GM12878 (cell line): Measurements from ENCODE around the gene FOSB. TPM values are rescaled to one million over a fixed set of nuclear protein-coding genes. Genes with fewer than 3 reads are reported as not detected.
A peak's percentile ranks its signal among the peaks of the same experiment; 100 is the strongest.

Source experiments
- ATAC-seq: fragments of 200-7000 bp; cut with Tn5 transposase; 3 replicates; pipeline ENCODE4 v1.9.1; 2020; ENCODE audit warnings: mild to moderate bottlenecking, moderate library complexity
- BruUV-seq: library from RNA; stranded (reverse); fragments of 400-500 nt; replicated peaks from 2 replicates; lab custom pipeline; 2021; lab: Mats Ljungman, UMichigan
- CTCF ChIA-PET: fragments of 300-600 bp; sonication (Branson Sonifier 250); formaldehyde crosslinking; extraction: SDS; loops from one replicate; lab custom pipeline; 2021; ENCODE audit warnings: inconsistent platforms; lab: Yijun Ruan, JAX
- POLR2A ChIA-PET: fragments of 350-600 bp; formaldehyde crosslinking; extraction: SDS; loops from one replicate; lab custom pipeline; 2021; ENCODE audit warnings: inconsistent platforms; lab: Charles Lee
- RAD21 ChIA-PET: fragments of 300-600 bp; sonication (Branson Sonifier 250); formaldehyde crosslinking; loops from one replicate; lab custom pipeline; 2023; ENCODE audit warnings: antibody characterized with exemption; ENCODE audit not compliant: unreplicated experiment; lab: Charles Lee
- SMC1A ChIA-PET: fragments of 300-600 bp; sonication (Branson Sonifier 250); formaldehyde crosslinking; loops from one replicate; lab custom pipeline; 2023; ENCODE audit not compliant: unreplicated experiment, uncharacterized antibody; lab: Charles Lee
- DNase-seq: peaks from one replicate; pipeline ENCODE4 v3.0.0-alpha.2; 2011; ENCODE audit warnings: low read depth, low spot score
- FAIRE-seq: peaks from 3 replicates; lab custom pipeline; 2011; peaks lifted over from hg19 to GRCh38; lab: Jason Lieb, UNC
- H2AFZ ChIP-seq: 2 replicates; pipeline ENCODE4 v1.6.0; 2011; ENCODE audit warnings: low read depth, low read length, control low read depth; ENCODE audit not compliant: control insufficient read depth
- H3K27ac ChIP-seq: 2 replicates; pipeline ENCODE4 v1.5.1; 2011; ENCODE audit warnings: control low read depth; ENCODE audit not compliant: control insufficient read depth, insufficient read depth
- H3K27me3 ChIP-seq, 2 experiments: replicated peaks in 1 of 2; 2 replicates each; pipeline versions ENCODE4 v1.6.0 to v1.6.1; 2011; ENCODE audit warnings: low read length in 1 of 2; ENCODE audit not compliant: control insufficient read depth in 2 of 2, insufficient read depth in 2 of 2
- H3K36me3 ChIP-seq, 2 experiments: 2 replicates each; pipeline ENCODE4 v1.5.1; 2011; ENCODE audit warnings: low read length in 1 of 2; ENCODE audit not compliant: control insufficient read depth in 2 of 2, insufficient read depth in 2 of 2
- H3K4me1 ChIP-seq: 2 replicates; pipeline ENCODE4 v1.6.1; 2011; ENCODE audit warnings: mild to moderate bottlenecking, low read length, moderate library complexity, mixed read lengths; ENCODE audit not compliant: control insufficient read depth, insufficient read depth
- H3K4me2 ChIP-seq: 2 replicates; pipeline ENCODE4 v1.6.0; 2011; ENCODE audit warnings: control low read depth; ENCODE audit not compliant: control insufficient read depth, insufficient read depth
- H3K4me3 ChIP-seq: fragments of 200-600 bp; sonication (generic); 2 replicates; pipeline ENCODE4 v1.5.1; 2016
- H3K79me2 ChIP-seq: 2 replicates; pipeline ENCODE4 v1.6.0; 2011; ENCODE audit warnings: low read length; ENCODE audit not compliant: control insufficient read depth, insufficient read depth
- H3K9ac ChIP-seq: 2 replicates; pipeline ENCODE4 v1.8.0; 2011; ENCODE audit warnings: low read length, control low read depth, mixed read lengths; ENCODE audit not compliant: control insufficient read depth, insufficient read depth
- H3K9me3 ChIP-seq: replicated peaks from 3 replicates; pipeline ENCODE4 v1.5.1; 2011; ENCODE audit warnings: mild to moderate bottlenecking, low read length; ENCODE audit not compliant: control insufficient read depth, insufficient read depth
- H4K20me1 ChIP-seq: 2 replicates; pipeline ENCODE4 v1.6.0; 2011; ENCODE audit not compliant: control insufficient read depth, insufficient read depth
- E2F8 ChIP-seq: fragments of 450-650 bp; IDR thresholded peaks from 2 replicates; pipeline ENCODE4 v1.6.1; 2018; ENCODE audit warnings: mild to moderate bottlenecking, low read depth, moderate library complexity; ENCODE audit not compliant: partially characterized antibody
- FOS ChIP-seq: IDR thresholded peaks from 3 replicates; pipeline ENCODE4 v1.6.1; 2011; ENCODE audit warnings: borderline replicate concordance; ENCODE audit not compliant: insufficient read length; ENCODE audit errors: extremely low read depth
- GABPA ChIP-seq: IDR thresholded peaks from 2 replicates; pipeline ENCODE4 v1.6.1; 2014; ENCODE audit warnings: antibody characterized with exemption, low read depth, mild to moderate bottlenecking, inconsistent platforms
- GATAD2B ChIP-seq: fragments of 450-650 bp; conservative IDR thresholded peaks from 2 replicates; pipeline ENCODE4 v1.6.1; 2017; ENCODE audit warnings: low read depth, mild to moderate bottlenecking, moderate library complexity
- HDGF ChIP-seq: fragments of 450-650 bp; IDR thresholded peaks from 2 replicates; pipeline ENCODE4 v1.6.1; 2016; ENCODE audit warnings: antibody characterized with exemption
- IKZF2 ChIP-seq, 2 experiments: fragments of 450-650 bp; IDR thresholded peaks; 2 replicates each; pipeline ENCODE4 v1.6.1; 2017; ENCODE audit warnings: mild to moderate bottlenecking in 2 of 2, moderate library complexity in 2 of 2
- MEF2A ChIP-seq: IDR thresholded peaks from 2 replicates; pipeline ENCODE4 v1.6.1; 2011; ENCODE audit warnings: low read depth, mild to moderate bottlenecking, low read length, moderate library complexity; ENCODE audit not compliant: insufficient read depth
- MEF2B ChIP-seq: fragments of 450-650 bp; IDR thresholded peaks from 2 replicates; pipeline ENCODE4 v1.6.1; 2018; ENCODE audit warnings: mild to moderate bottlenecking, moderate library complexity; ENCODE audit not compliant: partially characterized antibody, poor library complexity, severe bottlenecking
- MTA3 ChIP-seq: IDR thresholded peaks from 2 replicates; pipeline ENCODE4 v1.6.1; 2012; ENCODE audit warnings: low read length, inconsistent platforms, borderline replicate concordance
- POLR2AphosphoS2 ChIP-seq: IDR thresholded peaks from 2 replicates; pipeline ENCODE4 v1.6.1; 2011; ENCODE audit warnings: low read depth, mild to moderate bottlenecking, low read length, improper control_type of control experiment, moderate library complexity
- RAD51 ChIP-seq: fragments of 450-650 bp; IDR thresholded peaks from 2 replicates; pipeline ENCODE4 v1.6.1; 2016; ENCODE audit warnings: moderate library complexity, mild to moderate bottlenecking, inconsistent platforms
- RB1 ChIP-seq: fragments of 450-650 bp; formaldehyde crosslinking; IDR thresholded peaks from 2 replicates; pipeline ENCODE4 v1.6.1; 2017; ENCODE audit warnings: mild to moderate bottlenecking, borderline replicate concordance
- SIN3A ChIP-seq: IDR thresholded peaks from 2 replicates; pipeline ENCODE4 v1.6.1; 2012; ENCODE audit warnings: low read depth, low read length, improper control_type of control experiment
- SIX5 ChIP-seq: IDR thresholded peaks from 2 replicates; pipeline ENCODE4 v1.6.1; 2011; ENCODE audit warnings: mild to moderate bottlenecking, low read depth, low read length, moderate library complexity; ENCODE audit not compliant: severe bottlenecking
- SMAD1 ChIP-seq: fragments of 450-650 bp; IDR thresholded peaks from 2 replicates; pipeline ENCODE4 v1.6.1; 2018; ENCODE audit warnings: mild to moderate bottlenecking, low read depth; ENCODE audit not compliant: partially characterized antibody
- SP1 ChIP-seq: IDR thresholded peaks from one replicate; pipeline ENCODE4 v1.6.1; 2011; ENCODE audit warnings: low read depth, low read length
- SREBF2 ChIP-seq: IDR thresholded peaks from 2 replicates; pipeline ENCODE4 v1.6.1; 2012; ENCODE audit warnings: mild to moderate bottlenecking, low read length
- SRF ChIP-seq, 2 experiments: IDR thresholded peaks; 2 replicates each; pipeline ENCODE4 v1.6.1; 2011; ENCODE audit warnings: low read depth in 2 of 2, low read length in 2 of 2, mild to moderate bottlenecking in 1 of 2, moderate library complexity in 1 of 2
- TCF3 ChIP-seq: IDR thresholded peaks from 2 replicates; pipeline ENCODE4 v1.6.1; 2012; ENCODE audit warnings: low read depth, mild to moderate bottlenecking, low read length, borderline replicate concordance; ENCODE audit not compliant: insufficient read depth
- WRNIP1 ChIP-seq: IDR thresholded peaks from 2 replicates; pipeline ENCODE4 v1.6.1; 2011; ENCODE audit warnings: low read depth, low read length, improper control_type of control experiment, borderline replicate concordance
- ZBED1 ChIP-seq: IDR thresholded peaks from 2 replicates; pipeline ENCODE4 v1.6.1; 2016; ENCODE audit warnings: borderline replicate concordance
- WGBS: methylation state at CpG from one replicate; pipeline ENCODE4 v1.1.6; 2016; ENCODE audit warnings: low lambda C conversion rate; ENCODE audit not compliant: insufficient replicate concordance, insufficient coverage; ENCODE audit errors: missing lambda C conversion rate; 5-methylcytosine and 5-hydroxymethylcytosine counted together
- in situ Hi-C: fragments of 300-500 bp; cut with MboI; formaldehyde crosslinking; loops from 9 replicates; pipeline ENCODE4 v1.14.3; 2018; ENCODE audit warnings: mixed read lengths
- intact Hi-C: fragments of 100-400 bp; cut with micrococcal nuclease; formaldehyde crosslinking; loops from one replicate; pipeline ENCODE4 v1.14.2; 2022; ENCODE audit not compliant: unreplicated experiment
- polyA plus RNA-seq, 11 experiments: library from polyadenylated mRNA; depleted of rRNA in 4 of 11; unstranded in 6 of 11; stranded (reverse) in 5 of 11; fragments of >200 nt; fragmentation: Nextera tagmentation in 4 of 11; fragmentation: Illumina TruSeq in 1 of 11; extraction: Ambion mirVana in 4 of 11; extraction: Trizol in 1 of 11; gene quantifications; 1 replicate in 1 of 11; 2 replicates in 10 of 11; pipeline versions ENCODE4 v1.2.1 to v1.2.3, GENCODE V29; 2011 to 2016; ENCODE audit warnings: inconsistent platforms in 2 of 11, missing spikeins in 2 of 11, low read depth in 1 of 11
- total RNA-seq, 4 experiments: library from RNA; depleted of rRNA in 3 of 4; stranded (reverse); fragments of >200 nt in 3 of 4; fragmentation: Illumina TruSeq in 1 of 4; extraction: Trizol in 1 of 4; gene quantifications; 2 replicates each; pipeline versions ENCODE4 v1.2.1 to v1.2.3, GENCODE V29; 2013 to 2021

FOSB gene
- total and polyA plus RNA-seq, 10 of the 15 experiments (the other 5 are each of a cell fraction or from before 2014, with no cell fraction given): 0.06 to 0.56 (median 0.26) TPM

GRCh38 chr19:45469132-45469944 is 1.5 kb downstream of the FOSB start:
- POLR2A ChIA-PET: interaction anchor here (0.6 to 2.3 kb wide), 22 partner anchors 10 to 351 kb away, joined by 3 to 13 read pairs (median 4); partner anchors contain the start of genes ERCC1, PPP1R13L and QPCTL
- CTCF ChIA-PET: interaction anchor here (0.6 to 5.2 kb wide), 12 partner anchors 9 to 329 kb away, joined by 3 to 71 read pairs (median 6); no protein-coding TSS in a partner anchor
- no peaks in the 10 kb centered on the region for H3K36me3 ChIP-seq
- no TSS peak for BruUV-seq
- no peaks in the 10 kb centered on the region for H3K9me3 ChIP-seq
- DNase-seq: peak; percentile 78
- intact Hi-C loops (loop anchor here (2.0 kb wide), 1 partner anchor 19 kb away; no protein-coding TSS in a partner anchor), in situ Hi-C loops (loop anchor here (25.0 kb wide), 1 partner anchor 1707 kb away; the partner anchor contains the start of gene SMG9)
- 1% methylated on average over 66 of the region's 66 CpGs for WGBS
- peaks cover 14% of the 10 kb centered on the region for H3K4me1 ChIP-seq
- no peaks in the 10 kb centered on the region for H3K79me2 ChIP-seq
- H4K20me1 ChIP-seq: peaks cover 3% of the 10 kb centered on the region; the same call in 1 of the 2 replicates
- peak overlapping the region; percentile 91 for H3K27ac ChIP-seq
- peaks cover 0 to 2% of the 10 kb centered on the region in 2 experiments; a peak in 2 of 4 replicates for H3K27me3 ChIP-seq
- peak overlapping the region; percentile 100 for H3K4me2 ChIP-seq
- ATAC-seq: peak; percentile 87
- peak overlapping the region; percentile 82 for H3K4me3 ChIP-seq
- RAD21 ChIA-PET: interaction anchor here (0.5 to 4.3 kb wide), 12 partner anchors 8 to 172 kb away, joined by 3 to 64 read pairs (median 4); partner anchors contain the start of gene PPP1R13L
- FAIRE-seq: peak; percentile 99
- H2AFZ ChIP-seq: peak overlapping the region; percentile 96
- SMC1A ChIA-PET: interaction anchor here (0.8 to 4.8 kb wide), 9 partner anchors 9 to 174 kb away, joined by 3 to 52 read pairs (median 3); no protein-coding TSS in a partner anchor
- H3K9ac ChIP-seq: peak overlapping the region; percentile 79
- TF ChIP-seq RAD51: peak; percentile 41; the same call in 1 of the 2 replicates
- no peak for TF ChIP-seq MTA3
- no peak for TF ChIP-seq GABPA
- peak; percentile 90; the same call in 1 of the 2 replicates for TF ChIP-seq ZBED1
- peak; percentile 17 for TF ChIP-seq FOS
- peak; percentile 53 for TF ChIP-seq MEF2B
- TF ChIP-seq SP1: peak; percentile 70
- TF ChIP-seq WRNIP1: no peak
- 0 out of 4 replicates have a peak, but pooled peaks of 1 of the 2 experiments have one; percentile 27 for TF ChIP-seq IKZF2 (IDR thresholded peaks at IDR 0.05)
- TF ChIP-seq HDGF: peak; percentile 74; the same call in 1 of the 2 replicates
- peak; percentile 72 for TF ChIP-seq SMAD1
- TF ChIP-seq SRF (IDR thresholded peaks at IDR 0.05; ENCODE audit: low read depth in 2 of 2, low read length in 2 of 2): peak in 1 of 2 experiments; percentile 15; a peak in 1 of 4 replicates
- peak; percentile 31; the same call in 1 of the 2 replicates for TF ChIP-seq POLR2AphosphoS2
- TF ChIP-seq RB1: peak; percentile 74
- TF ChIP-seq MEF2A: peak; percentile 78
- peak; percentile 60 for TF ChIP-seq E2F8
- peak; percentile 53; the same call in 1 of the 2 replicates for TF ChIP-seq GATAD2B
- TF ChIP-seq SIN3A: peak; percentile 87
- TF ChIP-seq SREBF2: no peak
- no peak; the same call in 1 of the 2 replicates for TF ChIP-seq TCF3
- no peak for TF ChIP-seq SIX5
